OCI-LY3 (cell line): Measurements from ENCODE around the gene GRAMD1A.

Experiments
- H2AFZ ChIP-seq: fragments of 200-600, 300-600 bp; shearing (Covaris generic); 2 replicates; pipeline ENCODE4 v1.6.0; 2014; ENCODE audit warnings: antibody characterized with exemption, low read depth, low read length
- H3K27ac ChIP-seq: fragments of 200-600, 300-600 bp; sonication (generic); 2 replicates; pipeline ENCODE4 v1.5.1; 2014; ENCODE audit warnings: mild to moderate bottlenecking, low read length, moderate library complexity, mixed read lengths
- H3K27me3 ChIP-seq: fragments of 200-600, 300-600 bp; sonication (generic); 2 replicates; pipeline ENCODE4 v1.6.1; 2014; ENCODE audit warnings: low read depth, low read length, mixed read lengths
- H3K36me3 ChIP-seq: fragments of 200-600, 300-600 bp; sonication (generic); replicated peaks from 2 replicates; pipeline ENCODE3; 2014; ENCODE audit warnings: low read depth, low read length, mixed read lengths
- H3K4me1 ChIP-seq: fragments of 300-600, 200-600 bp; sonication (generic); 2 replicates; pipeline ENCODE4 v1.6.1; 2014; ENCODE audit warnings: low read length, mixed read lengths
- H3K4me2 ChIP-seq: fragments of 200-600, 300-600 bp; sonication (generic); 2 replicates; pipeline ENCODE4 v1.6.1; 2014; ENCODE audit warnings: low read length, mixed read lengths
- H3K4me3 ChIP-seq: fragments of 300-600, 200-600 bp; sonication (generic); 2 replicates; pipeline ENCODE4 v1.5.1; 2014; ENCODE audit warnings: antibody characterized with exemption, mild to moderate bottlenecking, low read length, moderate library complexity
- H3K79me2 ChIP-seq: fragments of 300-600, 200-600 bp; shearing (Covaris generic); 2 replicates; pipeline ENCODE4 v1.6.1; 2014; ENCODE audit warnings: mild to moderate bottlenecking, low read length, mixed read lengths
- H3K9ac ChIP-seq: fragments of 300-600, 200-600 bp; shearing (Covaris generic); 2 replicates; pipeline ENCODE4 v1.6.0; 2014; ENCODE audit warnings: mild to moderate bottlenecking, low read length, moderate library complexity
- H3K9me3 ChIP-seq: fragments of 200-600, 300-600 bp; shearing (Covaris generic); 2 replicates; pipeline ENCODE4 v1.6.1; 2014; ENCODE audit warnings: low read length, mixed read lengths; ENCODE audit not compliant: insufficient read depth
- H4K20me1 ChIP-seq: fragments of 200-600, 300-600 bp; sonication (generic); 2 replicates; pipeline ENCODE4 v1.6.1; 2016; ENCODE audit warnings: low read length, mixed read lengths; ENCODE audit not compliant: insufficient read depth
- EZH2phosphoT487 ChIP-seq: fragments of 200-600 bp; shearing (Covaris generic); IDR thresholded peaks from 2 replicates; pipeline ENCODE4 v1.6.1; 2018; ENCODE audit warnings: antibody characterized with exemption, mixed run types, low read depth
- TF ChIP-seq, protein P1 (sequence below): fragments of 200-600, 300-600 bp; sonication (generic); IDR thresholded peaks from 2 replicates; pipeline ENCODE4 v1.5.1; 2014; ENCODE audit warnings: antibody characterized with exemption, low read length, low read depth

Gene GRAMD1A

DNA sequence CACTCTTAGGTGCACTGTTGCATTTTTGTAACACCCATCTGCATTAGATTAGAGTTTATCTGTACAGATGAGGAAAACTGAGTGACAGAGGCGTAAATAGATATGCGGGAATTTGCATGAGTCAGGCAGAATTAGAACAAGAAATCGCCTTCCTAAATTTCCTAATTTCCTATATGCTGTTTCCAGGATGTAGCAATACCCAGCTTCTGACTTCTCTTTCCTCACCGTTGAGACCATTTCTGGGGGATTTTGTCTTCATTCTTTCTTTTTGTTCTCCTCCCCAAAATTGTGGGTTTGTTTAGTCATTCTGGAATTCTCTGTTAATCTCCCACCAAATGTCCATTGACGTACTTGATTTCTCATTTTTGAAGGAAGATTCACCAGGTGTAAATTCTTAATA is 25.5 kb upstream of the GRAMD1A start:
- Histone ChIP-seq H2AFZ (no peak overlapping the region), H3K27me3 (peaks cover 11% of the 10 kb centered on the region)
- TF ChIP-seq EZH2phosphoT487 = no peak
- TF ChIP-seq, protein P1, sequence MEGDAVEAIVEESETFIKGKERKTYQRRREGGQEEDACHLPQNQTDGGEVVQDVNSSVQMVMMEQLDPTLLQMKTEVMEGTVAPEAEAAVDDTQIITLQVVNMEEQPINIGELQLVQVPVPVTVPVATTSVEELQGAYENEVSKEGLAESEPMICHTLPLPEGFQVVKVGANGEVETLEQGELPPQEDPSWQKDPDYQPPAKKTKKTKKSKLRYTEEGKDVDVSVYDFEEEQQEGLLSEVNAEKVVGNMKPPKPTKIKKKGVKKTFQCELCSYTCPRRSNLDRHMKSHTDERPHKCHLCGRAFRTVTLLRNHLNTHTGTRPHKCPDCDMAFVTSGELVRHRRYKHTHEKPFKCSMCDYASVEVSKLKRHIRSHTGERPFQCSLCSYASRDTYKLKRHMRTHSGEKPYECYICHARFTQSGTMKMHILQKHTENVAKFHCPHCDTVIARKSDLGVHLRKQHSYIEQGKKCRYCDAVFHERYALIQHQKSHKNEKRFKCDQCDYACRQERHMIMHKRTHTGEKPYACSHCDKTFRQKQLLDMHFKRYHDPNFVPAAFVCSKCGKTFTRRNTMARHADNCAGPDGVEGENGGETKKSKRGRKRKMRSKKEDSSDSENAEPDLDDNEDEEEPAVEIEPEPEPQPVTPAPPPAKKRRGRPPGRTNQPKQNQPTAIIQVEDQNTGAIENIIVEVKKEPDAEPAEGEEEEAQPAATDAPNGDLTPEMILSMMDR = no peak

DNA sequence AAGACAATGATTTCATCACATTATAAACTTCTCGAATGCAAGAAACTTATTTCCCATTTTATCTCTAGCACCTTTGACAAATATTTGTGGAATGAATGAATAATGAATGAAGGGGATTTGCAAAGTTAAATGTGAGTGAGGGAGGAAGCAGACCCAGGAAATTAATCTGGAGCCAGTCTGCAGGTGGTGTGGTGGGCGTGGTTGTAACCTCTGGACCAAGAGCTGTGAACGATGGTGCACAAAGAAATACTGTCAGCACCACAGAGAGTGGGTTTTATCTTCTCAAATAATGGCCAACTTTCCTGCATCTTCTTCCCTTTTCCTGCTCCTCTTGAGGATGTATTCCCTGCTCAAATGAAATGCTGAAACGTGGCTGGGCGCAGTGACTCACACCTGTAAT is 25.1 kb upstream of the GRAMD1A start:
- no peak overlapping the region for H3K9ac ChIP-seq
- H3K4me2 ChIP-seq = no peak overlapping the region
- H4K20me1 ChIP-seq = no peaks in the 10 kb centered on the region
- TF ChIP-seq, protein P1 = no peak
- TF ChIP-seq EZH2phosphoT487 = no peak
- H3K4me3 ChIP-seq = no peak overlapping the region
- H3K4me1 ChIP-seq = no peaks in the 10 kb centered on the region
- no peaks in the 10 kb centered on the region for H3K79me2 ChIP-seq
- no peak overlapping the region for H3K27ac ChIP-seq
- no peaks in the 10 kb centered on the region for H3K36me3 ChIP-seq
- peaks cover 11% of the 10 kb centered on the region for H3K27me3 ChIP-seq
- H3K9me3 ChIP-seq = peaks cover 3% of the 10 kb centered on the region; the same call in 1 of the 2 replicates
- no peak overlapping the region for H2AFZ ChIP-seq

More for the DNA sequence above, 25.5 kb upstream of the GRAMD1A start:
- Histone ChIP-seq H4K20me1 (no peaks in the 10 kb centered on the region), H3K27ac (no peak overlapping the region), H3K36me3 (no peaks in the 10 kb centered on the region), H3K4me3 (no peak overlapping the region), H3K9me3 (peaks cover 3% of the 10 kb centered on the region; the same call in 1 of the 2 replicates), H3K79me2 (no peaks in the 10 kb centered on the region), H3K9ac (no peak overlapping the region), H3K4me1 (no peaks in the 10 kb centered on the region), H3K4me2 (no peak overlapping the region)

DNA sequence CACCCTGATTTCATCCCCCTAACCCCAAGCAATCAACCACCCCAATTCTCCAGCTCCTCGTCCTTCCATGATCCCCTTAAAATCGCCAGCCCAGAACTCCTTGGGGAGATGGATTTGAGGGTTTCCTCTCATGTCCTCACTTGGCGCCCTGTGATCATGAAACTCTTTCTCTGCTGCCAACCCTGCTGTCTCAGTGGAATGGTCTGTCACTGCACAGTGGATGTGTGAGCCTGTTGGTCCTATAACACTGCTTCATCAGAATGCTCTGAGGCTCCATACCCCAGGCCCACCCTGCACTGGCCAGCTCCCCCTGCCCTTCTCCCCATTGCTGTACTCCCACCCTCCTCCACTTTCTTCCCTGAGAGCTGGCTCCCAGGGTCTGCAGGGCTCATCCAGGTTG is 23.5 kb upstream of the GRAMD1A start:
- no peak for TF ChIP-seq EZH2phosphoT487
- TF ChIP-seq, protein P1 = no peak
- H3K27me3 ChIP-seq = peaks cover 11% of the 10 kb centered on the region

DNA sequence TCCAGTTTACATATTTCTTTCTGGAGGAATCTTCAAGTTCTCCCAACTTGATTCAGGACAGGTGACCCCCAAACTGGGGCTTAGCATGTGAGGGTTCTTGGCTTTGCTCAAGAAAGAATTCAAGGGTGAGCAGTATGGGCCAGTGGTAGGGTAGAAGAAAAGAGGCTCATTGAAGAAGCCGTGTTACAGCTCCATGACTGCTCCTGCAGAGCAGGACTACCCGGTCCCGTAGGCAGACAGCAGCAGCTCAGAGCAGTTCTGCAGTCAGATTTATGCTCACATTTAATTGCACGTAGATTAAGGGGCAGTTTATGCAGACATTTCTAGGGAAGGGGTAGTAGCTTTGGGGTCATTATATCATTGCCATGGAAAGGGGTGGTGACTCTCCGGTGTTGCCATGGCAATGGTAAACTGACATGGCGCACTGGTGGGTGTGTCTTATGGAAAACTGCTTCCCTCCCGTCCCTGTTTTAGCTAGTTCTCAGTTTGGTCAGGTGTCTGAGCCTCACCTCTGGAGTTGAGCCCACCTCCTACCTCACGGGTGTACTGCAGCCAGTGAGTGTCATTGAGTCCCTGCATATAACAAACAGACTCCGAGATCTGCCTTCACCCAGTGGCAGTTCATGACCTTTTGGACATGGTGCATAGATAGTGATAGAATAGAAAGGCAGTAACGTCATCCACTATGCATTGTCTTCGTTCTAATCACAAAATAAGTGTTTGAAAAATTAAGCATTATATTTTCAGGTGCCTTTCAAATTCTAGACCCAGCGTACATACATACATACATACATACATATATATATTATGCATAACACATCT is 20.1 kb upstream of the GRAMD1A start:
- no peak overlapping the region for H3K9ac ChIP-seq

More for the DNA sequence above, 23.5 kb upstream of the GRAMD1A start:
- H3K4me2 ChIP-seq = no peak overlapping the region
- H2AFZ ChIP-seq = no peak overlapping the region
- no peaks in the 10 kb centered on the region for H3K36me3 ChIP-seq
- no peaks in the 10 kb centered on the region for H4K20me1 ChIP-seq
- H3K9ac ChIP-seq = no peak overlapping the region
- no peaks in the 10 kb centered on the region for H3K79me2 ChIP-seq
- peaks cover 3% of the 10 kb centered on the region; the same call in 1 of the 2 replicates for H3K9me3 ChIP-seq
- no peak overlapping the region for H3K27ac ChIP-seq
- no peaks in the 10 kb centered on the region for H3K4me1 ChIP-seq
- H3K4me3 ChIP-seq = no peak overlapping the region

More for the DNA sequence above, 20.1 kb upstream of the GRAMD1A start:
- no peak for TF ChIP-seq EZH2phosphoT487
- TF ChIP-seq, protein P1 = no peak
- Histone ChIP-seq H4K20me1 (no peaks in the 10 kb centered on the region), H3K9me3 (peaks cover 6% of the 10 kb centered on the region), H2AFZ (no peak overlapping the region), H3K27ac (no peak overlapping the region), H3K4me2 (no peak overlapping the region), H3K27me3 (peaks cover 7% of the 10 kb centered on the region; the same call in 1 of the 2 replicates), H3K4me3 (no peak overlapping the region), H3K36me3 (no peaks in the 10 kb centered on the region), H3K79me2 (no peaks in the 10 kb centered on the region), H3K4me1 (peaks cover 9% of the 10 kb centered on the region)
